ENCODE data around the gene BTG2. TPM values are rescaled to one million over a fixed set of nuclear protein-coding genes. Genes with fewer than 3 reads are reported as not detected.

Gene BTG2
- total RNA-seq, 1 experiment from 2014 or later: 2.2 TPM

DNA sequence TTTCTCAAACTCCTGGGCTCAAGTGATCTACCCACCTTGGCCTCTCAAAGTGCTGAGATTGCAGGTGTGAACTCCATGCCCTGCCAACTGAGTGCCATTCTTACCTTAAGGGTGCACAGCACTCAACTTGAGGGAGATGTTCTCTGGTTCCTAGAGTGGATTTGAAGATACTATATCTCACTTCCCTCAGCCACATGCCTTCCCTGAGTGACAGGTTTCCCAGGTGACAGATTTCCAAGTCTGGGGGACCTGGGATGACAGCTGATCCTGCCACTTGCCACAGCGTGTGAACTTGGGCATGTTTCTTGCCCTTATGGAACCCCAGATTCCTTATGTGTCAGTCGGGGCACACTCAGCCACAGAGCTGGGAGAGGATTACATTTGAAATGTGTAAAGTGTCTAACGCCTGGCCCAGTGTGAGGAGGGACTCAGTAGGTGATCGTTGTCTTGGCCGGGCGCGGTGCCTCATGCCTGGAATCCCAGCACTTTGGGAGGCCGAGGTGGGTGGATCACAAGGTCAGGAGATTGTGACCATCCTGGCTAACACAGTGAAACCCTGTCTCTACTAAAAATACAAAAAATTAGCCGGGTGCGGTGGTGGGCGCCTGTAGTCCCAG lies 29.6 kb upstream of the BTG2 start:
- no peak overlapping the region for H3K27ac ChIP-seq (ENCODE audit: low read length)
- H3K9me3 ChIP-seq (ENCODE audit: low read length): no peaks in the 10 kb centered on the region
- no peaks in the 10 kb centered on the region for H4K20me1 ChIP-seq (ENCODE audit: low read length)
- no peaks in the 10 kb centered on the region for H3F3A ChIP-seq (ENCODE audit: low read length, unreplicated experiment)
- H3K4me2 ChIP-seq (ENCODE audit: low read length): no peak overlapping the region
- no peaks in the 10 kb centered on the region for H3K27me3 ChIP-seq (ENCODE audit: low read length)
- H3K79me2 ChIP-seq (ENCODE audit: low read length): no peaks in the 10 kb centered on the region
- no TSS peak for BruUV-seq (replicated peaks)
- no peak overlapping the region for H3K9ac ChIP-seq (ENCODE audit: low read length)
- ChIA-PET CTCF (interaction anchor here (0.6 kb wide), 2 partner anchors 52 to 350 kb away, joined by 3 to 10 read pairs; no protein-coding TSS in a partner anchor), POLR2A (ENCODE audit: unreplicated experiment) (no interaction called here)
- no peaks in the 10 kb centered on the region for H3K36me3 ChIP-seq (ENCODE audit: low read depth, low read length)
- no peak for DNase-seq
- no peak overlapping the region for H2AFZ ChIP-seq (ENCODE audit: low read length)
- H3K9me2 ChIP-seq (replicated peaks; ENCODE audit: low read length): no peaks in the 10 kb centered on the region
- no peak for ATAC-seq
- no peak for TF ChIP-seq EZH2 (IDR thresholded peaks at IDR 0.05; ENCODE audit: low read length, unreplicated experiment)
- no peak for TF ChIP-seq EZH2phosphoT487 (IDR thresholded peaks at IDR 0.05; ENCODE audit: borderline replicate concordance, low read length)
- TF ChIP-seq, protein P1, sequence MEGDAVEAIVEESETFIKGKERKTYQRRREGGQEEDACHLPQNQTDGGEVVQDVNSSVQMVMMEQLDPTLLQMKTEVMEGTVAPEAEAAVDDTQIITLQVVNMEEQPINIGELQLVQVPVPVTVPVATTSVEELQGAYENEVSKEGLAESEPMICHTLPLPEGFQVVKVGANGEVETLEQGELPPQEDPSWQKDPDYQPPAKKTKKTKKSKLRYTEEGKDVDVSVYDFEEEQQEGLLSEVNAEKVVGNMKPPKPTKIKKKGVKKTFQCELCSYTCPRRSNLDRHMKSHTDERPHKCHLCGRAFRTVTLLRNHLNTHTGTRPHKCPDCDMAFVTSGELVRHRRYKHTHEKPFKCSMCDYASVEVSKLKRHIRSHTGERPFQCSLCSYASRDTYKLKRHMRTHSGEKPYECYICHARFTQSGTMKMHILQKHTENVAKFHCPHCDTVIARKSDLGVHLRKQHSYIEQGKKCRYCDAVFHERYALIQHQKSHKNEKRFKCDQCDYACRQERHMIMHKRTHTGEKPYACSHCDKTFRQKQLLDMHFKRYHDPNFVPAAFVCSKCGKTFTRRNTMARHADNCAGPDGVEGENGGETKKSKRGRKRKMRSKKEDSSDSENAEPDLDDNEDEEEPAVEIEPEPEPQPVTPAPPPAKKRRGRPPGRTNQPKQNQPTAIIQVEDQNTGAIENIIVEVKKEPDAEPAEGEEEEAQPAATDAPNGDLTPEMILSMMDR (conservative IDR thresholded peaks at IDR 0.05; ENCODE audit: low read depth, low read length): no peak
- intact Hi-C loops (cut with micrococcal nuclease): no loop called here
- peaks cover 15% of the 10 kb centered on the region for H3K4me1 ChIP-seq (ENCODE audit: insufficient read depth, low read length)
- H3K4me3 ChIP-seq (ENCODE audit: low read length): no peak overlapping the region

DNA sequence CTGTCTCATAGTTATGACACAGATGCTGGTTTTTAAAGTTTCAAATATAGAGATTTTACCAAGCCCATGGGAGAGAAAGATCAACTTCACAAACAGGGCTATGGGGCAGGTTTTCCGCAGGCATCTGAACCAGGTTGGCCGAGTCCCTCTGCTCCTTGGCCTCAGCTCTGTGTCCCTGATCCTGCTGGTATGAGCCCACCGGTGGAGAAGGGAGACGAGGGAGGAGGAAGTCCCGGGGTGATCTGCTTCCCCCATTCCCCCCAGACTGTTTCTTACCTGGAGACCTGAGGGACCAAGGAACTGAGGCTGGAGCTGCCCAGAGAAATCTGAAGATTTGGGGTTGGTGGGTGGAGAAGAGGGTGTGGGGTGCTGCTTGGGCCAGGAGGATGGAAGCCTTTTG lies 28.9 kb upstream of the BTG2 start:
- intact Hi-C loops (cut with micrococcal nuclease): no loop called here

More for the DNA sequence above, 28.9 kb upstream of the BTG2 start:
- H3K79me2 ChIP-seq (ENCODE audit: low read length): no peaks in the 10 kb centered on the region
- ATAC-seq (no peak), DNase-seq (no peak)
- no TSS peak for BruUV-seq (replicated peaks)
- peaks cover 21% of the 10 kb centered on the region for H3K4me1 ChIP-seq (ENCODE audit: insufficient read depth, low read length)
- no peaks in the 10 kb centered on the region for H3K9me3 ChIP-seq (ENCODE audit: low read length)
- no peaks in the 10 kb centered on the region for H3K27me3 ChIP-seq (ENCODE audit: low read length)
- no peak overlapping the region for H3K9ac ChIP-seq (ENCODE audit: low read length)
- H3F3A ChIP-seq (ENCODE audit: low read length, unreplicated experiment): no peaks in the 10 kb centered on the region
- TF ChIP-seq EZH2phosphoT487 (IDR thresholded peaks at IDR 0.05; ENCODE audit: borderline replicate concordance, low read length): no peak
- TF ChIP-seq, protein P1 (conservative IDR thresholded peaks at IDR 0.05; ENCODE audit: low read depth, low read length): no peak
- no peak for TF ChIP-seq EZH2 (IDR thresholded peaks at IDR 0.05; ENCODE audit: low read length, unreplicated experiment)
- no peak overlapping the region for H3K4me3 ChIP-seq (ENCODE audit: low read length)
- H4K20me1 ChIP-seq (ENCODE audit: low read length): no peaks in the 10 kb centered on the region
- no peak overlapping the region for H2AFZ ChIP-seq (ENCODE audit: low read length)
- no peaks in the 10 kb centered on the region for H3K9me2 ChIP-seq (replicated peaks; ENCODE audit: low read length)
- no peaks in the 10 kb centered on the region for H3K36me3 ChIP-seq (ENCODE audit: low read depth, low read length)
- no peak overlapping the region for H3K27ac ChIP-seq (ENCODE audit: low read length)
- H3K4me2 ChIP-seq (ENCODE audit: low read length): no peak overlapping the region
- ChIA-PET POLR2A (ENCODE audit: unreplicated experiment) (no interaction called here), CTCF (no interaction called here)

All from PC-3 (cell line).